IMR-90 (cell line): ENCODE results near the gene YARS2. TPM values are rescaled to one million over a fixed set of nuclear protein-coding genes. Genes with fewer than 3 reads are reported as not detected.

Experiments
- ATAC-seq: fragments of 200-7000 bp; cut with Tn5 transposase; 2 replicates; pipeline ENCODE4 v1.9.1; 2020; ENCODE audit warnings: low read depth, mild to moderate bottlenecking, moderate library complexity
- BruUV-seq: library from RNA; stranded (reverse); fragments of 400-500 nt; replicated peaks from 2 replicates; lab custom pipeline; 2021; lab: Mats Ljungman, UMichigan
- CTCF ChIA-PET: fragments of 300-600 bp; formaldehyde crosslinking; extraction: SDS; loops from one replicate; lab custom pipeline; 2021; ENCODE audit warnings: antibody characterized with exemption; lab: Yijun Ruan, JAX
- POLR2A ChIA-PET: fragments of 300-600 bp; sonication (Branson Sonifier 250); formaldehyde crosslinking; loops from one replicate; lab custom pipeline; 2022; ENCODE audit warnings: antibody characterized with exemption; ENCODE audit not compliant: unreplicated experiment; lab: Charles Lee
- DNase-seq: peaks from one replicate; pipeline ENCODE4 v3.0.0; 2013
- H2AFZ ChIP-seq: replicated peaks from 2 replicates; pipeline ENCODE3; 2013; ENCODE audit warnings: low read length, mild to moderate bottlenecking; ENCODE audit not compliant: poor library complexity
- H2AK5ac ChIP-seq: 2 replicates; pipeline ENCODE4 v1.6.1; 2013; ENCODE audit warnings: low read depth, low read length, inconsistent platforms
- H2AK9ac ChIP-seq: replicated peaks from 2 replicates; pipeline ENCODE3; 2013; ENCODE audit warnings: mild to moderate bottlenecking, low read depth, low read length, moderate library complexity; ENCODE audit not compliant: poor library complexity
- H2BK120ac ChIP-seq: 2 replicates; pipeline ENCODE4 v1.6.1; 2013; ENCODE audit warnings: low read depth, low read length, inconsistent platforms
- H2BK15ac ChIP-seq: 3 replicates; pipeline ENCODE4 v1.6.1; 2013; ENCODE audit warnings: low read depth, low read length, inconsistent platforms
- H2BK20ac ChIP-seq: 2 replicates; pipeline ENCODE4 v1.6.1; 2013; ENCODE audit warnings: low read depth, mild to moderate bottlenecking, inconsistent platforms, low read length, moderate library complexity
- H2BK5ac ChIP-seq: 2 replicates; pipeline ENCODE4 v1.6.1; 2013; ENCODE audit warnings: mild to moderate bottlenecking, low read depth, low read length, inconsistent platforms; ENCODE audit not compliant: poor library complexity, severe bottlenecking
- H3K14ac ChIP-seq: replicated peaks from 2 replicates; pipeline ENCODE4 v1.6.1; 2013; ENCODE audit warnings: low read depth, low read length, inconsistent platforms
- H3K18ac ChIP-seq: 2 replicates; pipeline ENCODE4 v1.6.1; 2013; ENCODE audit warnings: low read depth, low read length, control low read depth
- H3K23ac ChIP-seq: 2 replicates; pipeline ENCODE4 v1.6.1; 2013; ENCODE audit warnings: low read depth, low read length, inconsistent platforms
- H3K27ac ChIP-seq: 2 replicates; pipeline ENCODE4 v1.5.1; 2013; ENCODE audit warnings: mild to moderate bottlenecking, control low read depth, low read length; ENCODE audit not compliant: insufficient read depth
- H3K27me3 ChIP-seq: 2 replicates; pipeline ENCODE4 v1.6.1; 2013; ENCODE audit warnings: low read length; ENCODE audit not compliant: control insufficient read depth, insufficient read depth
- H3K36me3 ChIP-seq: 2 replicates; pipeline ENCODE4 v1.6.1; 2013; ENCODE audit warnings: low read length, mixed read lengths; ENCODE audit not compliant: control insufficient read depth, insufficient read depth
- H3K4ac ChIP-seq: 2 replicates; pipeline ENCODE4 v1.6.1; 2013; ENCODE audit warnings: low read depth, low read length, inconsistent platforms
- H3K4me1 ChIP-seq: 2 replicates; pipeline ENCODE4 v1.6.1; 2013; ENCODE audit warnings: low read length, mixed read lengths; ENCODE audit not compliant: control insufficient read depth, insufficient read depth
- H3K4me2 ChIP-seq: 2 replicates; pipeline ENCODE4 v1.6.1; 2013; ENCODE audit warnings: low read depth, mild to moderate bottlenecking, control low read depth, low read length, moderate library complexity
- H3K4me3 ChIP-seq: 2 replicates; pipeline ENCODE4 v1.5.1; 2013; ENCODE audit warnings: low read depth, mild to moderate bottlenecking, control low read depth, low read length, moderate library complexity; ENCODE audit not compliant: insufficient read depth
- H3K56ac ChIP-seq: 2 replicates; pipeline ENCODE4 v1.6.1; 2013; ENCODE audit warnings: low read length, inconsistent platforms; ENCODE audit not compliant: insufficient read depth; ENCODE audit errors: extremely low read depth
- H3K79me1 ChIP-seq, 2 experiments: 2 replicates each; pipeline ENCODE4 v1.6.1; 2013; ENCODE audit warnings: low read length in 2 of 2, inconsistent platforms in 1 of 2, low read depth in 1 of 2
- H3K9ac ChIP-seq: 2 replicates; pipeline ENCODE4 v1.6.1; 2013; ENCODE audit warnings: low read depth, low read length, control low read depth
- H3K9me1 ChIP-seq: 2 replicates; pipeline ENCODE4 v1.6.1; 2013; ENCODE audit warnings: low read length, inconsistent platforms; ENCODE audit not compliant: insufficient read depth
- H3K9me3 ChIP-seq: 2 replicates; pipeline ENCODE4 v1.6.1; 2013; ENCODE audit warnings: low read length; ENCODE audit not compliant: control insufficient read depth, insufficient read depth
- H4K20me1 ChIP-seq: 2 replicates; pipeline ENCODE4 v1.6.1; 2013; ENCODE audit warnings: low read length, inconsistent platforms; ENCODE audit not compliant: insufficient read depth
- H4K5ac ChIP-seq: 2 replicates; pipeline ENCODE4 v1.6.1; 2013; ENCODE audit warnings: mild to moderate bottlenecking, low read depth, low read length, control low read depth
- H4K8ac ChIP-seq, 2 experiments: 2 replicates each; pipeline ENCODE4 v1.6.1; 2013; ENCODE audit warnings: low read depth in 2 of 2, low read length in 2 of 2, control low read depth in 1 of 2, inconsistent platforms in 1 of 2
- H4K91ac ChIP-seq: 2 replicates; pipeline ENCODE4 v1.6.1; 2013; ENCODE audit warnings: low read depth, low read length, inconsistent platforms; ENCODE audit not compliant: insufficient read depth
- BHLHE40 ChIP-seq: fragments of 150-350 bp; IDR thresholded peaks from 2 replicates; pipeline ENCODE4 v1.6.1; 2016; ENCODE audit warnings: mild to moderate bottlenecking, low read depth, low read length
- CHD1 ChIP-seq: IDR thresholded peaks from 2 replicates; pipeline ENCODE4 v1.6.1; 2012; ENCODE audit warnings: low read depth, low read length, improper control_type of control experiment
- FOS ChIP-seq: fragments of 150-350 bp; IDR thresholded peaks from 2 replicates; pipeline ENCODE4 v1.6.1; 2016; ENCODE audit warnings: low read depth, low read length
- MAFK ChIP-seq: IDR thresholded peaks from 2 replicates; pipeline ENCODE4 v1.6.1; 2012; ENCODE audit warnings: low read depth, low read length, improper control_type of control experiment
- SMC3 ChIP-seq: fragments of 150-350 bp; IDR thresholded peaks from 2 replicates; pipeline ENCODE4 v1.6.1; 2016; ENCODE audit warnings: low read depth, mild to moderate bottlenecking, antibody characterized with exemption, low read length, moderate library complexity
- WGBS, 2 experiments: methylation state at CpG; one replicate each; pipeline versions ENCODE4 v1.1.5 to v1.1.7; 2013; ENCODE audit warnings: missing lambda C conversion rate in 2 of 2; ENCODE audit not compliant: insufficient read length in 1 of 2; ENCODE audit errors: extremely low coverage in 2 of 2; 5-methylcytosine and 5-hydroxymethylcytosine counted together
- dilution Hi-C: fragments of 300-500 bp; cut with HindIII; formaldehyde crosslinking; loops from one replicate; pipeline ENCODE4 v1.14.3; 2018; ENCODE audit warnings: low sequenced_read_pairs; ENCODE audit not compliant: unreplicated experiment
- in situ Hi-C: fragments of 300-500 bp; cut with MboI; formaldehyde crosslinking; loops from 3 replicates; pipeline ENCODE4 v1.14.3; 2019; ENCODE audit warnings: low sequenced_read_pairs, inconsistent platforms, mixed read lengths
- intact Hi-C: fragments of 100-400 bp; cut with micrococcal nuclease; formaldehyde crosslinking; loops from 2 replicates; pipeline ENCODE4 v1.10.0; 2022
- polyA plus RNA-seq, 3 experiments: library from polyadenylated mRNA; depleted of rRNA; stranded (reverse); fragments of >200 nt; gene quantifications; 2 replicates each; pipeline ENCODE4 v1.2.3, GENCODE V29; 2012; ENCODE audit warnings: low replicate concordance in 1 of 3
- total RNA-seq: library from RNA; depleted of rRNA; stranded (reverse); fragments of >200 nt; gene quantifications from 2 replicates; pipeline ENCODE4 v1.2.3, GENCODE V29; 2012

YARS2 gene
- total and polyA plus RNA-seq, 2 of the 4 experiments (the other 2 are of a cell fraction) = 15.3 to 26.9 TPM

GRCh38 chr12:32756476-32757066 lies 874 bp upstream of the YARS2 start:
- Histone ChIP-seq H2AK5ac (no peak overlapping the region), H3K36me3 (peaks cover 6% of the 10 kb centered on the region), H3K4me1 (peaks cover 5% of the 10 kb centered on the region; the same call in 1 of the 2 replicates), H3K9ac (no peak overlapping the region), H2AFZ (peak overlapping the region; percentile 75), H3K4me2 (peak overlapping the region; percentile 42; the same call in 1 of the 2 replicates), H2BK5ac (no peak overlapping the region), H4K20me1 (no peaks in the 10 kb centered on the region; the same call in 1 of the 2 replicates), H3K23ac (no peak overlapping the region), H4K91ac (no peak overlapping the region), H3K4ac (no peak overlapping the region), H3K9me1 (no peaks in the 10 kb centered on the region), H3K9me3 (no peaks in the 10 kb centered on the region), H3K56ac (no peak overlapping the region), H4K8ac (peak overlapping the region in 1 of 2 experiments; percentile 87; a peak in 1 of 4 replicates), H3K14ac (no peak overlapping the region), H2BK120ac (no peak overlapping the region), H2BK20ac (no peak overlapping the region), H3K18ac (no peak overlapping the region), H2AK9ac (no peak overlapping the region), H3K27ac (no peak overlapping the region), H3K4me3 (no peak overlapping the region), H3K27me3 (no peaks in the 10 kb centered on the region), H3K79me1 (peaks cover 8 to 21% of the 10 kb centered on the region in 2 experiments), H4K5ac (no peak overlapping the region), H2BK15ac (no peak overlapping the region)
- BruUV-seq = no TSS peak
- ATAC-seq = no peak
- ChIA-PET CTCF (interaction anchor here (0.6 to 1.8 kb wide), 4 partner anchors 17 to 1485 kb away, joined by 3 read pairs; no protein-coding TSS in a partner anchor), POLR2A (no interaction called here)
- 17% methylated on average over 4 of the region's 8 CpGs; no CpG with 5 or more reads in 1 of the 2 experiments for WGBS, 2 experiments
- TF ChIP-seq SMC3 (no peak), CHD1 (no peak), FOS (no peak), BHLHE40 (no peak), MAFK (no peak)
- in situ Hi-C loops = loop anchor here (5.0 kb wide), 1 partner anchor 1266 kb away; the partner anchor contains the start of gene ALG10
- dilution Hi-C loops = no loop called here
- no peak for DNase-seq
- intact Hi-C loops = loop anchor here (1.0 to 10.0 kb wide), 3 partner anchors 163 to 1266 kb away; partner anchors contain the start of genes ALG10 and ETFBKMT
